VCaP (cell line): ENCODE results near the gene SWSAP1.

ENCODE experiments used
- H3K27ac ChIP-seq: fragments of 450-650 bp; 2 replicates; pipeline ENCODE4 v1.5.1; 2017
- CTCF ChIP-seq: fragments of 450-650 bp; conservative IDR thresholded peaks from 2 replicates; pipeline ENCODE4 v1.5.1; 2017; ENCODE audit warnings: mild to moderate bottlenecking, moderate library complexity

The SWSAP1 gene

GRCh38 chr19:11383706-11384048, 9.2 kb downstream of the SWSAP1 start:
- H3K27ac ChIP-seq: peak overlapping the region; percentile 65
- no peak for TF ChIP-seq CTCF

GRCh38 chr19:11384778-11385129, 10.3 kb downstream of the SWSAP1 start:
- no peak for TF ChIP-seq CTCF
- peak overlapping the region; percentile 65 for H3K27ac ChIP-seq

DNA sequence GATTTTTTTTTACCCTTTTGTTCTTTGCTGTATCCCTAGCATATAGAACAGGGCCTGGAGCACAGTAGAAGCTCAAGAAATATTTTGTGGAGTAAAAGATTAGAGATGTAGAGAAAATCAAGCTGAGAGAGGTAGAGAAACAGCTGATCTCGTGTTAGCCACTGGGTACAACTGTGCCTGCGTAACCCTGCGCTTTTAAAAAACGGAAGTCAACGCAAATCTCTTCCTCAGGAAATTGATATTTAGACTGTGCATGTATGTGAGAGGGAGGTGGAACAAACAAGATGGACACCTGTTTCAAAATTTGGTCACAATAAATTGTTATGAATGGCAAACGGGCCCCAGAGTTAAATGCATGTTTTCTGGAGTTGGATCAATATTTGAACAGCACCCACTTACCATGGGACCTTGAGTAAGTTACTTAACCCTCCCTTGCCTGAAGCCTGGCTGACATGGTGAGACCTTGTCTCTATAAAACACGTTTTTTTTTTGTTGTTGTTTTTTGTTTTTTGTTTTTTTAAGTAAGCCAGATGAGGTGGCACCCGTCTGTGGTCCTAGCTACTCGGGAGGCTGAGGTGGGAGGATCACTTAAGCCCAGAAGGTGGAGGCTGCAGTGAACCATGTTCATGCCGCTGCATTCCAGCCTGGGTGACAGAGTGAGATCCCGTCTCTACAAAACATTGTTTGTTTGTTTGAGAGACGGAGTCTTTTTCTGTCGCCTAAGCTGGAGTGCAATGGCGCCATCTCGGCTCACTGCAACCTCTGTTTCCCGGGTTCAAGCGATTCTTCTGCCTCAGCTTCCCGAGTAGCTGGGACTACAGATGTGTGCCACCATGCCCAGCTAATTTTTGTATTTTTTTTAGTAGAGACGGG, 12.9 kb downstream of the SWSAP1 start:
- no peak for TF ChIP-seq CTCF
- H3K27ac ChIP-seq: no peak overlapping the region

GRCh38 chr19:11390359-11390758, 15.9 kb downstream of the SWSAP1 start:
- H3K27ac ChIP-seq: no peak overlapping the region
- TF ChIP-seq CTCF: no peak

DNA sequence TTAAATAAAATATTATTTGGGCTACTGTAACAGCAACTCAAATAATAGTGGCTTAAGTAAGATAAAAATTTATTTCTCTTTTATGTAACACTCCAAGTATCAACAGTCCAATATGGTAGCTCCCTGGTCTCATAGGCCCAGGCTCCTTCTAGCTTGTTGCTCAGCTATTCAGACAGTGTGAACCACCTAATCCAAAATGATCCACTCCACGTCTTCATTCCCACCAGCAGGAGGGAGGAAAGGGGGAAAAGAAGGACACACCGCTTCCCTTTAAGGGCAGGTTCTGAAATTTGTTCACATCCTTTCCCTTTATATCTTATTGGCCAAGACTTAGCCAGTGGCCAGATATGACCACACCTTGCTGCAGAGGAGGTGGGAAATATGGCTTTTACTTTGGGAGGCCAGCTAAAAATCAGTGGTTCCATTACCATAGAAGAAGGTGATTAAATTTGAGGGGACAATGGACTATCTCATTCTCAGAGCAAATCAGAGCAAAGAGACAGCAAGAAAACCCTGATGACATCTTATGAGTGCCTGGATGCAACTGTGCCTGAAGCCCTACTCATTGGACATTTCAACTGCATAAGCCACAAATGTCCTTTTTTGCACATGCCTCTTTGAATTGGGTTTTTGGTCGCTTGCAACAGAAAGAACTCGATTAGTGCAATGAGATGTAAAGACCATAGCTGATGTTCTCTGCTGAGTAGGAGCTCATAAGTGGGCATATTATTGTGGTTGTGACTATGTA, 16.6 kb downstream of the SWSAP1 start:
- H3K27ac ChIP-seq: no peak overlapping the region
- TF ChIP-seq CTCF: no peak

DNA sequence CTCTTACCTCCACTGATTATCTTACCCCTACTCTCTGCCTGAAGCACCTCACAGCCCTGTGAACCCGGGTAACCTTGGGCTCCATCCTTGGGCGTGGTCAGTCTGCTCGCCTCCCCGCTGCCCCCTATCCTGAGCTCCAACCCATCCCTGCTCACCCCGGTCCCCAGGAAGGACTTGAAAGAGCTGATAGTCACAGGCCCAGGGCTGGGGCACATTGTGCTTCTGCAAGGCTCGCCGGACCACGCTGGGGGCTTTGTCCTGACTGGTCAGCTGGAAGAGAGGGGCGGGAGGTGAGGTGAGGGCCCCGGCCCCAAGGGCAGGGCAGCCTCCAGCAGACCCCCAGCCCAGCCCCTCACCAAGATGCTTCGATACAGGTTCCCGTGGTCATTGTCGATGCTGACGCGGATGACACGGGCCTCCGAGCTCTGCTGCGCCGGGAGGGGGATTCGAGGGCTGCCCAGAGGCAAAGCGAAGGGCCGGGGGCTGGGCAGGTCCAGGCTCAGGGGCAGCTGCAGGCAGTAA, 22.7 kb downstream of the SWSAP1 start:
- no peak overlapping the region for H3K27ac ChIP-seq
- TF ChIP-seq CTCF: no peak

DNA sequence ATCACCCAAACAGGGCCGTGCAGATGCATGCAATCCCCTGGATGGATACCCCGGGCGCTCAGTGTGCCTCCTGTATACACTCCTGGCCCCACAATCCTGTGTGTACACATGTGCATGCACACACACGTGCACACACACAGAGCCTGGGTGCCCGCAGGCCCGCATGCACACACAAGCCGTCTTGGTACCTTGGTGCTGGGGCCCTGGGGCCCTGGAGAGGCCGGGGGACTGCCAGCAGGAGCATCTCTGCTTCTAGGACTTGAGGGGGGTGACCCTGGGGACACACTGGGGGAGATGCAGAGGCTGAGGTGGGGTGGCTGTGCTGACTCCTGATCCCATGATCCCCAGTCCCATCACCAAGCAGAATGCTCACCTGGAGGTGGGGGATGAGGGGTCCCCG, 25.2 kb downstream of the SWSAP1 start:
- no peak overlapping the region for H3K27ac ChIP-seq
- no peak for TF ChIP-seq CTCF
